GM12891 (cell line): ENCODE data around the gene F8.

Experiments used
- PAX5 ChIP-seq: IDR thresholded peaks from 2 replicates; pipeline ENCODE4 v1.6.1; 2011; ENCODE audit warnings: low read length, moderate library complexity, mild to moderate bottlenecking; ENCODE audit not compliant: insufficient read depth, severe bottlenecking
- POLR2A ChIP-seq: IDR thresholded peaks from 2 replicates; pipeline ENCODE4 v1.6.1; 2011; ENCODE audit warnings: low read depth, low read length, control low read depth
- POLR2AphosphoS5 ChIP-seq: IDR thresholded peaks from 2 replicates; pipeline ENCODE4 v1.6.1; 2011; ENCODE audit warnings: low read depth, low read length, control low read depth

DNA sequence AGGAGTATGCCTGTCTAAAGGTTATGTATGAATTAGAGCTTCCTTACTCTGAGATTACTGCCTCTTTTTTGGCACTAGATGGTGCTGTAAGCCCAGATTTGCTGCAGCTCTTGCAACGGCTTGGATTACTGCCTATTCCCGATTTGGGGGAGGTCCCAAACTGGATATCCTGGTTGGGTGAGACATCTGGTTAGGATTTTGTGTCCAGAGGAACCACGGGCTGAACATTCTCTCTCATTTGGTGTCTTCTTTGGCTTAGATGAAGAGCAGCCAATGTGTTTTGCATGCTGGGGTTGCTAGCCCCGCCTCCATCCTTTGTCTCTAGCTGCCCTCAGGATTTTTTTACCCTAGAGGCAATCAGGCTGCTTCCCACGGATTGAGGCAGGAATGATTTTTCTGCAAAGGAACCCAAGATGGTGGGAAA lies 104.5 kb downstream of the F8 start:
- no peak for TF ChIP-seq POLR2AphosphoS5
- no peak for TF ChIP-seq PAX5
- TF ChIP-seq POLR2A: no peak
